Measurements from ENCODE around the gene KCNT2. TPM values are rescaled to one million over a fixed set of nuclear protein-coding genes. Genes with fewer than 3 reads are reported as not detected.

KCNT2 gene
- total and polyA plus RNA-seq, 11 donors = 0.15 to 6.9 (median 0.57) TPM

DNA sequence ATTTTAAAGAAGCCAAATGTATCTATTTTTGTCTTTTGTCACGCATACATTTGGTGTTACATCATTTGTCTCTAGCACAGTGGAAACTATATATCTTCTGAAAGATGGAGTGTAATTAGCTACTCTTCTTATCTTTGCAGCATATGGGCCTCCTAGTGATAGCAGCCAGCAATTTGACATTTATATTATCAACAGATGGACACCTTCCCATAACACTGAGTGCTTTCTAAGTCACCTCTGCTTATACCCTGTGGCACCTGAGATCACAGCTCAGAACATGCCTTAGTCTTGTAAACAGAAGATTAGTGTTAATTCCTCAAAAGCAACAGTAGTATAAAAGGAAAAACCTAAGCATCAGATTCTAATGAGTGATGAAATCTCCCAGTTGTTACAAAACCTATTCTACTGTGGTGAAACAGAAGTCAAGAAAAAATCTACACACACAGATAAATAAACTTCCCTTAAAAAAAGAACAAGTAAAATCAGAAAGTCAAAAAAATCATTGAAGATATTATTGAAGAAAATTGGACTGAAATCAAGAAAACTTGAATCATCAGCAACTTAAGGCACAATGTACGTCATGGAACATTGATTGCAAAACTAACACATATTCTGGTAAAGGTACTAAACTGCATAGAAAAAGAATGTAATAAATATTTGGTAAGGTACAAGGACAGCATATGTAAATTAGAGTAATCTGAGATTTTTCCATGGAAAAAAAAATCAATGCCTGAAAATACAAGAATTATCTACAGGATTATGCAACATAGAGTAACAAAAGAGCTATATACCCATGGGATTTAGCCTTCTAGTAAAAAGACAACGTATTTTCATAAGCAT, 61.7 kb downstream of the KCNT2 start:
- H3K27ac ChIP-seq = no peak overlapping the region
- DNase-seq (no peak), ATAC-seq (no peak)
- TF ChIP-seq, protein P1, sequence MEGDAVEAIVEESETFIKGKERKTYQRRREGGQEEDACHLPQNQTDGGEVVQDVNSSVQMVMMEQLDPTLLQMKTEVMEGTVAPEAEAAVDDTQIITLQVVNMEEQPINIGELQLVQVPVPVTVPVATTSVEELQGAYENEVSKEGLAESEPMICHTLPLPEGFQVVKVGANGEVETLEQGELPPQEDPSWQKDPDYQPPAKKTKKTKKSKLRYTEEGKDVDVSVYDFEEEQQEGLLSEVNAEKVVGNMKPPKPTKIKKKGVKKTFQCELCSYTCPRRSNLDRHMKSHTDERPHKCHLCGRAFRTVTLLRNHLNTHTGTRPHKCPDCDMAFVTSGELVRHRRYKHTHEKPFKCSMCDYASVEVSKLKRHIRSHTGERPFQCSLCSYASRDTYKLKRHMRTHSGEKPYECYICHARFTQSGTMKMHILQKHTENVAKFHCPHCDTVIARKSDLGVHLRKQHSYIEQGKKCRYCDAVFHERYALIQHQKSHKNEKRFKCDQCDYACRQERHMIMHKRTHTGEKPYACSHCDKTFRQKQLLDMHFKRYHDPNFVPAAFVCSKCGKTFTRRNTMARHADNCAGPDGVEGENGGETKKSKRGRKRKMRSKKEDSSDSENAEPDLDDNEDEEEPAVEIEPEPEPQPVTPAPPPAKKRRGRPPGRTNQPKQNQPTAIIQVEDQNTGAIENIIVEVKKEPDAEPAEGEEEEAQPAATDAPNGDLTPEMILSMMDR (IDR thresholded peaks at IDR 0.05) = no peak
- TF ChIP-seq POLR2A (IDR thresholded peaks at IDR 0.05) = no peak
- H3K27me3 ChIP-seq = no peaks in the 10 kb centered on the region
- intact Hi-C loops (cut with DNase I) = no loop called here
- WGBS, 4 donors = 58 to 76% (median 70%) methylated on average over 3 of the region's 3 CpGs
- no peaks in the 10 kb centered on the region for H3K36me3 ChIP-seq
- no peaks in the 10 kb centered on the region for H3K4me1 ChIP-seq
- peaks cover 0 to 4% (median 0%) of the 10 kb centered on the region in 12 donors for H3K9me3 ChIP-seq
- H3K4me3 ChIP-seq = no peak overlapping the region

DNA sequence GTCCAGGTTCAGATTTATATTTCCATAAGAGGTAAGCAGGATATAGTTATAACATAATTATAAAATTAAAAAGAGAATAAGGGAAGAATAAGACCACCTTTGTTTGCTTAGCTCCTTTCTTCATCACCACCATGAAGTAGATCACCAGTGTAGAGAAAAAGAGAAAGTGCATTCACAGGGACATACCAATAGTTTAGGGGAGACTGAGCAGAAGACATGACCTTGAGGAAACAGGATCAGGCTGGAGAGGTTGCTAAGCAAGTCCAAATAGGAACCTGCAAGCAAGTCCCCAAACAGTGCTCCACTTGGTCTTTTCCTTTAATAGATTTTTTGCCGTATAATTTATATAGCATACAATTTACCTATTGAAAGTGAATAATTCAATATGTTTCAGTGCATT, 63.0 kb downstream of the KCNT2 start:
- H3K4me3 ChIP-seq = no peak overlapping the region
- H3K4me1 ChIP-seq = peaks cover 0 to 3% (median 0%) of the 10 kb centered on the region in 12 donors
- DNase-seq (no peak), ATAC-seq (no peak)
- intact Hi-C loops (cut with DNase I) = no loop called here
- no peak overlapping the region for H3K27ac ChIP-seq
- peaks cover 0 to 4% (median 0%) of the 10 kb centered on the region in 12 donors for H3K9me3 ChIP-seq
- no peaks in the 10 kb centered on the region for H3K36me3 ChIP-seq
- H3K27me3 ChIP-seq = no peaks in the 10 kb centered on the region
- 96 to 100% (median 98%) methylated on average over 1 of the region's 1 CpG for WGBS, 4 donors
- no peak for TF ChIP-seq POLR2A (IDR thresholded peaks at IDR 0.05)
- TF ChIP-seq, protein P1 (IDR thresholded peaks at IDR 0.05) = no peak

DNA sequence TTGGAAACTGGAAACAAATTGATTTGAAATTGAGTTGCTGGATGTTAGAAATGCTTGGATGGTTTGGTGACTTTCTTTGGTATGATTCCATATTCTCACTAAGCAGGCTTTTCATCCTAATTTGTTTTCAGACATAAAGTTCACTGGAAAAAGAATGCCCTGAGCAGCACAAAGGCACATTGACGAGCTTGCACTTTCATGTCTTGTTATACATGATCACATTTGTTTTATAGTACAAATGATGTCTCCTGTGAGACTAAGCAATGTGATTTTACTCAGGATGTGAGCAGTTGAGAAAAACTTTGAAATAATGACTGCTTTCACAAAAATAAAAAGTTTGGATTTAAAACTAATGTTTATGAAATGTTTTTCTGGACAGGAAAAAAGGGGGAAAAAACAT, 63.6 kb downstream of the KCNT2 start:
- H3K4me1 ChIP-seq = peaks cover 0 to 4% (median 0%) of the 10 kb centered on the region in 12 donors
- WGBS, 4 donors = 68 to 74% (median 70%) methylated on average over 1 of the region's 1 CpG
- no peaks in the 10 kb centered on the region for H3K36me3 ChIP-seq
- ATAC-seq (no peak), DNase-seq (no peak)
- H3K27ac ChIP-seq = no peak overlapping the region
- H3K27me3 ChIP-seq = no peaks in the 10 kb centered on the region
- H3K4me3 ChIP-seq = no peak overlapping the region
- TF ChIP-seq, protein P1 (IDR thresholded peaks at IDR 0.05) = no peak
- TF ChIP-seq POLR2A (IDR thresholded peaks at IDR 0.05) = no peak
- H3K9me3 ChIP-seq = peaks cover 0 to 4% (median 0%) of the 10 kb centered on the region in 12 donors
- intact Hi-C loops (cut with DNase I) = no loop called here

DNA sequence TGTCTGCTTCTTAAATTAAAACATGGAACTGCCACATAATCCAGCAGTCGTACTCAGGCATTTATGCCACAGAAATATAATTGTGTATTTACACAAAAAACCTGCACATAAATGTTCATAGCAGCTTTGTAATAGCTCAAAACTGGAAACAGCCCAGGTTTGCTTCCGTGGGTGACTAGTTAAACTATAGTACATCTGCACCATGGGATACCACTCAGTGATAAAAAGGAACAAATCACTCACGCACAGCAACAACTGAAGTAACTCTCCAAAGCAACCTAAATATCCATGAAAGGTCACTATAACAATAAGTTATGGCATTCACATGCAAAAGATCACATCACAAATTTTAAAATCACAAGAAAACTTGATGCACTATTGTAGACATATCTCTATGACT, 64.4 kb downstream of the KCNT2 start:
- no peak for DNase-seq
- no peaks in the 10 kb centered on the region for H3K36me3 ChIP-seq
- H3K27me3 ChIP-seq = no peaks in the 10 kb centered on the region
- peaks cover 0 to 4% (median 0%) of the 10 kb centered on the region in 12 donors for H3K9me3 ChIP-seq
- H3K4me3 ChIP-seq = no peak overlapping the region
- H3K4me1 ChIP-seq = peaks cover 0 to 4% (median 0%) of the 10 kb centered on the region in 12 donors
- intact Hi-C loops (cut with DNase I) = no loop called here
- H3K27ac ChIP-seq = peak overlapping the region in 1 of 12 donors; percentile 5
- no peak for TF ChIP-seq POLR2A (IDR thresholded peaks at IDR 0.05)
- TF ChIP-seq, protein P1 (IDR thresholded peaks at IDR 0.05) = no peak
- ATAC-seq = no peak
- 66 to 85% (median 76%) methylated on average over 3 of the region's 3 CpGs for WGBS, 4 donors

Data from heart left ventricle (tissue), 16 donors.